ENCODE data around the gene SEPHS1. TPM values are rescaled to one million over a fixed set of nuclear protein-coding genes. Genes with fewer than 3 reads are reported as not detected.
"Not testable (repeated sequence)": the region's sequence is repeated elsewhere in the genome, so short reads cannot be mapped to it uniquely, and the experiment has no call there.

Gene SEPHS1
- total RNA-seq, 6 experiments from 2014 or later = 25.4 to 32.1 (median 29.3) TPM

DNA sequence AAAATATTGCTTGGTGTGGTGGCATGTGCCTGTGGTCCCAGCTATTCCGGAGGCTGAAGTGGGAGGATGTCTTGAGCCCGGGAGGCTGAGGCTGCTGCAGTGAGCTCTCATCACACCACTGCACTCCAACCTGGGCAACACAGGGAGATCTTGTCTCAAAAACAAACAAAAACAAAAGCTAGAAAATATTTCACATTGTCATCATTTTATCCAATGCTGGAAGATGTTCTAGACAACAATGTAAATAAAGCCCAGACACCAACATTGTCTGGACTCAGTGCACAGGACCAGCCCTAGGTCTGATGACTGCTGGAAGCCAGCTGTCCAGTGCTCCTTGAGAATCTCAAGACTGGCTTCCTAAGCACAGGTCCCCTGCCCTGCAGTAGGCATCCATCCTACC is 13.5 kb downstream of the SEPHS1 start:
- H3K27ac ChIP-seq = no peak overlapping the region
- no peaks in the 10 kb centered on the region for H3K9me3 ChIP-seq
- 93% methylated on average over 2 of the region's 2 CpGs for WGBS (ENCODE audit: insufficient coverage, low coverage, low lambda C conversion rate, missing lambda C conversion rate)
- peaks cover 0 to 40% (median 13%) of the 10 kb centered on the region in 4 donors for H3K36me3 ChIP-seq
- peaks cover 0 to 7% (median 0%) of the 10 kb centered on the region in 4 donors for H3K4me1 ChIP-seq
- intact Hi-C loops (cut with DNase I) = no loop called here
- no peaks in the 10 kb centered on the region for H3K27me3 ChIP-seq
- ATAC-seq = no peak
- no peak for TF ChIP-seq CTCF (IDR thresholded peaks at IDR 0.05)
- no peak for TF ChIP-seq POLR2A (IDR thresholded peaks at IDR 0.05)
- H3K4me3 ChIP-seq = no peak overlapping the region
- DNase-seq = no peak

DNA sequence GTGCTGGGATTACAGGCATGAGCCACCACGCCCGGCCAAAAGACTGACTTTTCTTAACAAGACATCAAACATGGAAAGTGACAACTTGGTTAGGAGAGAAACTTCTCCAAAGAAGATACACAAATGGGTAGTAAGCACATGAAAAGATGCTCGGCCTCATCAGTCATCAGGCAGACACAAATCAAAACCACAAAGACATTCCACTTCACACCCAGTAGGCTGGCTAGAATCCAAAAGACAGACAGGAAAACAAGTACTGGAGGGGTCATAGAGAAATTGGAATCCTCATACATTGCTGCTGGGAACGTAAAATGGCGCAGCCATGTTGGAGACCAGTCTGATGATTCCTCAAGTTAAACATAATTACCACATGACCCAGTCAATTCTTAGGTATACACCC is 16.4 kb downstream of the SEPHS1 start:
- TF ChIP-seq POLR2A (IDR thresholded peaks at IDR 0.05) = no peak
- no peak for TF ChIP-seq CTCF (IDR thresholded peaks at IDR 0.05)
- WGBS (ENCODE audit: insufficient coverage, low coverage, low lambda C conversion rate, missing lambda C conversion rate) = 90% methylated on average over 3 of the region's 5 CpGs
- H3K27ac ChIP-seq = no peak overlapping the region
- peaks cover 0 to 63% (median 19%) of the 10 kb centered on the region in 4 donors for H3K36me3 ChIP-seq
- no peaks in the 10 kb centered on the region for H3K27me3 ChIP-seq
- H3K9me3 ChIP-seq = no peaks in the 10 kb centered on the region
- ATAC-seq = no peak
- no peak for DNase-seq
- H3K4me1 ChIP-seq = no peaks in the 10 kb centered on the region
- no peak overlapping the region for H3K4me3 ChIP-seq
- intact Hi-C loops (cut with DNase I) = no loop called here

DNA sequence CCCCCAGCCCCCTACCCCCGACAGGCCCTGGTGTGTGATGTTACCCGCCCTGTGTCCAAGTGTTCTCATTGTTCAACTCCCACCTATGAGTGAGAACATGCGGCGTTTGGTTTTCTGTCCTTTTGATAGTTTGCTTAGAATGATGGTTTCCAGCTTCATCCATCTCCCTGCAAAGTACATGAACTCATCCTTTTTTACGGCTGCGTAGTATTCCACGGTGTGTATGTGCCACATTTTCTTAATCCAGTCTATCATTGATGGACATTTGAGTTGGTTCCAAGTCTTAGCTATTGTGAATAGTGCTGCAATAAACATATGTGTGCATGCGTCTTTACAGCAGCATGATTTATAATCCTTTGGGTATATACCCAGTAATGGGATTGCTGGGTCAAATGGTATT is 17.1 kb downstream of the SEPHS1 start:
- peaks cover 0 to 66% (median 19%) of the 10 kb centered on the region in 4 donors for H3K36me3 ChIP-seq
- DNase-seq; H3K9me3 ChIP-seq; intact Hi-C loops (cut with DNase I); H3K4me1 ChIP-seq; ATAC-seq; H3K27ac ChIP-seq; H3K27me3 ChIP-seq; H3K4me3 ChIP-seq: not testable (repeated sequence)
- WGBS (ENCODE audit: insufficient coverage, low coverage, low lambda C conversion rate, missing lambda C conversion rate) = 94% methylated on average over 8 of the region's 8 CpGs

DNA sequence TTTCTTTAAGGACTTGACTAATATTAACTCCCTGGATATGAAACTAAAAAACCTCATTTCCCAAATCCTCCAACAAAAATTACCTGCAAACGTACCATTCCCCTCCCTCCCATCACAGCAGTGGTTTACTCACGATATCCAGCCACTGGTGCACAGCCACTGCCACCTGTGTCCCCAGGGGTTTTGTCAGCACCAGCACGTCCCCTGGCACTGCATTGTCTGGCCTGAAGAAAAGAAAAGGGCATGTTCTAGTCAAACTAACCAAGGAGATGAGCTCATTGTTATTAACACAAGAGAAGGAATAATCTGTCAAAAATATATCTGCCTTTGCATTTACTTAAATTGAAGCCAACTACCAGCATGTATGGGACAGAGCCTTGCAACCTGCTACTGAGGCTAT is 18.5 kb downstream of the SEPHS1 start:
- TF ChIP-seq CTCF (IDR thresholded peaks at IDR 0.05) (no peak), POLR2A (IDR thresholded peaks at IDR 0.05) (no peak)
- intact Hi-C loops (cut with DNase I) = no loop called here
- Histone ChIP-seq H3K4me3 (no peak overlapping the region), H3K4me1 (no peaks in the 10 kb centered on the region), H3K27me3 (no peaks in the 10 kb centered on the region), H3K36me3 (peaks cover 0 to 73% (median 21%) of the 10 kb centered on the region in 4 donors), H3K9me3 (no peaks in the 10 kb centered on the region), H3K27ac (no peak overlapping the region)
- DNase-seq (no peak), ATAC-seq (no peak)
- 94% methylated on average over 2 of the region's 3 CpGs for WGBS (ENCODE audit: insufficient coverage, low coverage, low lambda C conversion rate, missing lambda C conversion rate)

GRCh38 chr10:13328613-13329012 is 19.5 kb downstream of the SEPHS1 start:
- intact Hi-C loops (cut with DNase I) = no loop called here
- H3K4me3 ChIP-seq = no peak overlapping the region
- H3K9me3 ChIP-seq = no peaks in the 10 kb centered on the region
- H3K36me3 ChIP-seq = peaks cover 0 to 71% (median 26%) of the 10 kb centered on the region in 4 donors
- H3K27ac ChIP-seq = no peak overlapping the region
- DNase-seq = no peak
- no peaks in the 10 kb centered on the region for H3K4me1 ChIP-seq
- no peak for TF ChIP-seq POLR2A (IDR thresholded peaks at IDR 0.05)
- no peak for TF ChIP-seq CTCF (IDR thresholded peaks at IDR 0.05)
- ATAC-seq = no peak
- no peaks in the 10 kb centered on the region for H3K27me3 ChIP-seq
- 96% methylated on average over 4 of the region's 10 CpGs for WGBS (ENCODE audit: insufficient coverage, low coverage, low lambda C conversion rate, missing lambda C conversion rate)

Measured in right lobe of liver (tissue), 6 donors.